ENCODE results near the gene IKZF3. TPM values are rescaled to one million over a fixed set of nuclear protein-coding genes. Genes with fewer than 3 reads are reported as not detected.

The IKZF3 gene
- total RNA-seq, 2 experiments from 2014 or later: 39.7 to 39.9 TPM

GRCh38 chr17:39818358-39819000, 45.6 kb downstream of the IKZF3 start:
- peaks cover 42% of the 10 kb centered on the region for H3K4me1 ChIP-seq (ENCODE audit: insufficient read depth, low read length)
- POLR2A ChIA-PET: interaction anchor here (1.0 to 4.3 kb wide), 23 partner anchors 10 to 162 kb away, joined by 3 to 54 read pairs (median 7); partner anchors contain the start of genes IKZF3, LRRC3C, MIEN1 and ORMDL3
- peaks cover 4 to 8% of the 10 kb centered on the region in 2 experiments for H3K9me3 ChIP-seq (ENCODE audit: control insufficient read depth in 1 of 2, insufficient read depth in 1 of 2, low read length in 2 of 2)
- peak overlapping the region; percentile 66 to 68 for H3K27ac ChIP-seq (ENCODE audit: low read depth in 1 of 2, low read length in 2 of 2)
- H3K4me1 Mint-ChIP-seq (ENCODE audit: low read depth): peaks cover 85% of the 10 kb centered on the region
- H3K27me3 Mint-ChIP-seq: no peaks in the 10 kb centered on the region
- TF ChIP-seq, protein P1, sequence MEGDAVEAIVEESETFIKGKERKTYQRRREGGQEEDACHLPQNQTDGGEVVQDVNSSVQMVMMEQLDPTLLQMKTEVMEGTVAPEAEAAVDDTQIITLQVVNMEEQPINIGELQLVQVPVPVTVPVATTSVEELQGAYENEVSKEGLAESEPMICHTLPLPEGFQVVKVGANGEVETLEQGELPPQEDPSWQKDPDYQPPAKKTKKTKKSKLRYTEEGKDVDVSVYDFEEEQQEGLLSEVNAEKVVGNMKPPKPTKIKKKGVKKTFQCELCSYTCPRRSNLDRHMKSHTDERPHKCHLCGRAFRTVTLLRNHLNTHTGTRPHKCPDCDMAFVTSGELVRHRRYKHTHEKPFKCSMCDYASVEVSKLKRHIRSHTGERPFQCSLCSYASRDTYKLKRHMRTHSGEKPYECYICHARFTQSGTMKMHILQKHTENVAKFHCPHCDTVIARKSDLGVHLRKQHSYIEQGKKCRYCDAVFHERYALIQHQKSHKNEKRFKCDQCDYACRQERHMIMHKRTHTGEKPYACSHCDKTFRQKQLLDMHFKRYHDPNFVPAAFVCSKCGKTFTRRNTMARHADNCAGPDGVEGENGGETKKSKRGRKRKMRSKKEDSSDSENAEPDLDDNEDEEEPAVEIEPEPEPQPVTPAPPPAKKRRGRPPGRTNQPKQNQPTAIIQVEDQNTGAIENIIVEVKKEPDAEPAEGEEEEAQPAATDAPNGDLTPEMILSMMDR (IDR thresholded peaks at IDR 0.05): no peak
- H3K27me3 ChIP-seq (ENCODE audit: control insufficient read depth in 1 of 2, insufficient read depth in 2 of 2, low read length in 2 of 2): no peaks in the 10 kb centered on the region
- peak in 3 of 14 experiments; percentile 53 to 68 (median 60) for DNase-seq
- CTCF ChIA-PET: interaction anchor here (1.0 to 1.5 kb wide), 4 partner anchors 24 to 88 kb away, joined by 3 to 4 read pairs (median 3); no protein-coding TSS in a partner anchor
- H3K4me3 ChIP-seq (ENCODE audit: low read length): no peak overlapping the region
- H3K36me3 ChIP-seq (ENCODE audit: insufficient read depth, low read length): peaks cover 23% of the 10 kb centered on the region
- H3K27ac Mint-ChIP-seq: peak overlapping the region; percentile 94
- H3K9me3 Mint-ChIP-seq: peaks cover 6% of the 10 kb centered on the region
- intact Hi-C loops (cut with DNase I, micrococcal nuclease): loop anchor here (2.0 to 5.0 kb wide), 3 partner anchors 18 to 46 kb away; partner anchors contain the start of gene IKZF3 (in 1 of the 2)
- peak overlapping the region; percentile 53 for H3K4me3 Mint-ChIP-seq
- peaks cover 69% of the 10 kb centered on the region for H3K36me3 Mint-ChIP-seq (ENCODE audit: low read depth)
- no peak for ATAC-seq (ENCODE audit: poor library complexity)

GRCh38 chr17:39816272-39816671, 47.8 kb downstream of the IKZF3 start:
- no peaks in the 10 kb centered on the region for H3K9me3 ChIP-seq (ENCODE audit: control insufficient read depth in 1 of 2, insufficient read depth in 1 of 2, low read length in 2 of 2)
- H3K27me3 ChIP-seq (ENCODE audit: control insufficient read depth in 1 of 2, insufficient read depth in 2 of 2, low read length in 2 of 2): no peaks in the 10 kb centered on the region
- no peak overlapping the region for H3K4me3 ChIP-seq (ENCODE audit: low read length)
- CTCF ChIA-PET: interaction anchor here (1.7 kb wide), 1 partner anchor 9 kb away, joined by 5 read pairs; no protein-coding TSS in a partner anchor
- H3K4me1 ChIP-seq (ENCODE audit: insufficient read depth, low read length): peaks cover 52% of the 10 kb centered on the region
- POLR2A ChIA-PET: interaction anchor here (0.8 to 1.6 kb wide), 2 partner anchors 34 to 61 kb away, joined by 3 to 5 read pairs; no protein-coding TSS in a partner anchor
- DNase-seq: no peak
- intact Hi-C loops (cut with DNase I, micrococcal nuclease): loop anchor here in 1 of 2 experiments (5.0 kb wide), 1 partner anchor 44 kb away; no protein-coding TSS in a partner anchor
- H3K36me3 ChIP-seq (ENCODE audit: insufficient read depth, low read length): peaks cover 10% of the 10 kb centered on the region
- H3K4me1 Mint-ChIP-seq (ENCODE audit: low read depth): peaks cover 94% of the 10 kb centered on the region
- ATAC-seq (ENCODE audit: poor library complexity): no peak
- TF ChIP-seq, protein P1 (IDR thresholded peaks at IDR 0.05): no peak
- H3K36me3 Mint-ChIP-seq (ENCODE audit: low read depth): peaks cover 46% of the 10 kb centered on the region
- no peak overlapping the region for H3K4me3 Mint-ChIP-seq
- peak overlapping the region; percentile 90 for H3K27ac Mint-ChIP-seq
- no peaks in the 10 kb centered on the region for H3K27me3 Mint-ChIP-seq
- no peaks in the 10 kb centered on the region for H3K9me3 Mint-ChIP-seq
- H3K27ac ChIP-seq (ENCODE audit: low read depth in 1 of 2, low read length in 2 of 2): peak overlapping the region in 1 of 2 donors; percentile 31

GRCh38 chr17:39814497-39814896, 49.6 kb downstream of the IKZF3 start:
- ATAC-seq (ENCODE audit: poor library complexity) (no peak), DNase-seq (no peak)
- Histone ChIP-seq H3K9me3 (ENCODE audit: control insufficient read depth in 1 of 2, insufficient read depth in 1 of 2, low read length in 2 of 2) (no peaks in the 10 kb centered on the region), H3K4me3 (ENCODE audit: low read length) (no peak overlapping the region), H3K36me3 (ENCODE audit: insufficient read depth, low read length) (peaks cover 14% of the 10 kb centered on the region), H3K4me1 (ENCODE audit: insufficient read depth, low read length) (peaks cover 41% of the 10 kb centered on the region), H3K27ac (ENCODE audit: low read depth in 1 of 2, low read length in 2 of 2) (peak overlapping the region; percentile 68 to 79), H3K27me3 (ENCODE audit: control insufficient read depth in 1 of 2, insufficient read depth in 2 of 2, low read length in 2 of 2) (no peaks in the 10 kb centered on the region)
- intact Hi-C loops (cut with DNase I, micrococcal nuclease): loop anchor here in 1 of 2 experiments (5.0 kb wide), 2 partner anchors 33 to 57 kb away; no protein-coding TSS in a partner anchor
- no peaks in the 10 kb centered on the region for H3K9me3 Mint-ChIP-seq
- peaks cover 84% of the 10 kb centered on the region for H3K4me1 Mint-ChIP-seq (ENCODE audit: low read depth)
- TF ChIP-seq, protein P1 (IDR thresholded peaks at IDR 0.05): no peak
- H3K27me3 Mint-ChIP-seq: no peaks in the 10 kb centered on the region
- peaks cover 37% of the 10 kb centered on the region for H3K36me3 Mint-ChIP-seq (ENCODE audit: low read depth)
- POLR2A ChIA-PET: interaction anchor here (0.7 to 2.8 kb wide), 11 partner anchors 9 to 606 kb away, joined by 3 to 40 read pairs (median 5); no protein-coding TSS in a partner anchor
- CTCF ChIA-PET: interaction anchor here (1.1 to 2.1 kb wide), 3 partner anchors 50 to 60 kb away, joined by 3 to 22 read pairs (median 9); partner anchors contain the start of gene IKZF3
- H3K27ac Mint-ChIP-seq: peak overlapping the region; percentile 90
- peak overlapping the region; percentile 34 for H3K4me3 Mint-ChIP-seq
